ENCODE data around the gene WLS.

The WLS gene

DNA sequence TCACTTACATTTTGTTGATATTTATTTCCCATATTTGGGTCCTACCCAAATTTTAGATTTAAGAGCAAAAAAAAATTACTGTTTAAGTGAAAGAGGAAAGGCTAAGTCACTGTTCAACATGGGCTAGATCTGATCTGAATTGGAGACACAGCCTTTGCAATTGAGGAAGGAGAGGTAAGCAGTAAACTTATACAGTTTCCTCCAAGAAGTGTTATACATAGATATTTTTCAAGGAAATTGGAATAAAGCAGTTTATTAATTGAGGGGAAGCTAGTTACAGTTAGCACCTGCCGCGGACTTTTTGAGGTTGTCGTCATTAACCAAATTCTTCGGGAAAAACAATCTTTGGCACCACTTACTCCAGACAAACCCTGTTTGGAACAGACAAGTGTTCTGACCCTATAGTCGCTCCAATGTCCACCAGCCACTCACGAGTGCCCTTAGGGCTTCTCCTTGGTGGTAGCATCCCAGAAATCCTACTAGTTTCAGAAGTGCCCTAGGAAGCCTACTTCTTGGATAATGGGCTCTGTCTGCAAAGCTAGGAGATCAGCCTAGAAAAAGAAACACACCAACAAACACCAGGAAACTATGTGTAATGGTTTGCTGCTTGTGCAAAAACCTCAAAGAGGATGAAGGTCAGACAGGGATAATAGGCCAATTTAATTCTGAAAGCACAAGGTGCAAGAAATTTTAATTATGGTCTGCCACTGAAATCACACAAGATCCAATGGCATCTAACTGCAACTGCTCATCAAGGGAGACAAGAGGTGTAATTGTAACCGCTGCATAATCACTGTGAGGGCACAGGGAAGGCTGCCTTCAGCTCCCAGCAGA, 2.5 kb downstream of the WLS start:
- Histone ChIP-seq H3K36me3 (replicated peaks; ENCODE audit: insufficient read depth, low read length) (no peaks in the 10 kb centered on the region), H4K20me1 (ENCODE audit: insufficient read depth, low read length) (no peaks in the 10 kb centered on the region), H3K9me3 (replicated peaks; ENCODE audit: insufficient read depth, low read length) (no peaks in the 10 kb centered on the region), H3K4me2 (ENCODE audit: low read depth, low read length) (no peak overlapping the region), H3K4me3 (ENCODE audit: low read length) (no peak overlapping the region), H3K9me2 (replicated peaks; ENCODE audit: insufficient read depth, low read length) (no peaks in the 10 kb centered on the region), H3K4me1 (ENCODE audit: low read length) (peaks cover 4% of the 10 kb centered on the region; the same call in 1 of the 2 replicates), H3K27me3 (replicated peaks; ENCODE audit: insufficient read depth, low read length) (no peaks in the 10 kb centered on the region), H3K27ac (ENCODE audit: low read length) (no peak overlapping the region), H3K9ac (ENCODE audit: low read length) (no peak overlapping the region), H2AFZ (ENCODE audit: low read length) (no peak overlapping the region), H3F3A (ENCODE audit: insufficient read depth, low read length) (no peaks in the 10 kb centered on the region), H3K79me2 (ENCODE audit: low read length) (no peaks in the 10 kb centered on the region)
- DNase-seq = no peak
- TF ChIP-seq EZH2 (optimal IDR thresholded peaks at IDR 0.05; ENCODE audit: low read depth, low read length) = no peak
- TF ChIP-seq, protein P1, sequence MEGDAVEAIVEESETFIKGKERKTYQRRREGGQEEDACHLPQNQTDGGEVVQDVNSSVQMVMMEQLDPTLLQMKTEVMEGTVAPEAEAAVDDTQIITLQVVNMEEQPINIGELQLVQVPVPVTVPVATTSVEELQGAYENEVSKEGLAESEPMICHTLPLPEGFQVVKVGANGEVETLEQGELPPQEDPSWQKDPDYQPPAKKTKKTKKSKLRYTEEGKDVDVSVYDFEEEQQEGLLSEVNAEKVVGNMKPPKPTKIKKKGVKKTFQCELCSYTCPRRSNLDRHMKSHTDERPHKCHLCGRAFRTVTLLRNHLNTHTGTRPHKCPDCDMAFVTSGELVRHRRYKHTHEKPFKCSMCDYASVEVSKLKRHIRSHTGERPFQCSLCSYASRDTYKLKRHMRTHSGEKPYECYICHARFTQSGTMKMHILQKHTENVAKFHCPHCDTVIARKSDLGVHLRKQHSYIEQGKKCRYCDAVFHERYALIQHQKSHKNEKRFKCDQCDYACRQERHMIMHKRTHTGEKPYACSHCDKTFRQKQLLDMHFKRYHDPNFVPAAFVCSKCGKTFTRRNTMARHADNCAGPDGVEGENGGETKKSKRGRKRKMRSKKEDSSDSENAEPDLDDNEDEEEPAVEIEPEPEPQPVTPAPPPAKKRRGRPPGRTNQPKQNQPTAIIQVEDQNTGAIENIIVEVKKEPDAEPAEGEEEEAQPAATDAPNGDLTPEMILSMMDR (IDR thresholded peaks at IDR 0.05; ENCODE audit: low read length) = no peak
- no peak for TF ChIP-seq EZH2phosphoT487 (IDR thresholded peaks at IDR 0.05; ENCODE audit: low read length)

DNA sequence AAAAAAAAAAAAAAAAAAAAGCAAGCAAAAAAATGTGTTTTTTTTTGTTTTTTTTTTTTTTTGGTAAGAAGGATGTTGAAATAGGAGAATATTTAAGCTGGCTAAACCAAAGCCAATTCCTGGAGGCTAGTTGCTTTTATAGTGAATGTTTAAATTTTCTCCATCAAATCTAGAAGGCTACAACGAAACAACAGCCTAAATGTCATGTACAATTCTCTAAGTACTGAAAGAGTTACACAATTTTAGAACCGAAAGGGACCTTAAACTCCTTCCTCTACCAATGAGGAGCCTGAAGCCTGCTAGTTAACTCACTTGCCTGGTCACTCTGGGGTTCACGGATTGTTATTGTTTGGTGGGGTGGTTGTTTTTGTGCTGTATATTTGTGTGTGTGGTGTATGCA, 3.5 kb downstream of the WLS start:
- Histone ChIP-seq H4K20me1 (ENCODE audit: insufficient read depth, low read length) (no peaks in the 10 kb centered on the region), H3K79me2 (ENCODE audit: low read length) (no peaks in the 10 kb centered on the region), H3K9ac (ENCODE audit: low read length) (no peak overlapping the region), H3K4me2 (ENCODE audit: low read depth, low read length) (no peak overlapping the region), H3K27me3 (replicated peaks; ENCODE audit: insufficient read depth, low read length) (no peaks in the 10 kb centered on the region), H3K36me3 (replicated peaks; ENCODE audit: insufficient read depth, low read length) (no peaks in the 10 kb centered on the region), H3K4me3 (ENCODE audit: low read length) (no peak overlapping the region), H3K9me2 (replicated peaks; ENCODE audit: insufficient read depth, low read length) (no peaks in the 10 kb centered on the region), H3K27ac (ENCODE audit: low read length) (no peak overlapping the region), H3K9me3 (replicated peaks; ENCODE audit: insufficient read depth, low read length) (no peaks in the 10 kb centered on the region), H2AFZ (ENCODE audit: low read length) (no peak overlapping the region), H3F3A (ENCODE audit: insufficient read depth, low read length) (no peaks in the 10 kb centered on the region), H3K4me1 (ENCODE audit: low read length) (peaks cover 4% of the 10 kb centered on the region; the same call in 1 of the 2 replicates)
- no peak for DNase-seq
- TF ChIP-seq, protein P1 (IDR thresholded peaks at IDR 0.05; ENCODE audit: low read length) = no peak
- TF ChIP-seq EZH2 (optimal IDR thresholded peaks at IDR 0.05; ENCODE audit: low read depth, low read length) (no peak), EZH2phosphoT487 (IDR thresholded peaks at IDR 0.05; ENCODE audit: low read length) (no peak)

DNA sequence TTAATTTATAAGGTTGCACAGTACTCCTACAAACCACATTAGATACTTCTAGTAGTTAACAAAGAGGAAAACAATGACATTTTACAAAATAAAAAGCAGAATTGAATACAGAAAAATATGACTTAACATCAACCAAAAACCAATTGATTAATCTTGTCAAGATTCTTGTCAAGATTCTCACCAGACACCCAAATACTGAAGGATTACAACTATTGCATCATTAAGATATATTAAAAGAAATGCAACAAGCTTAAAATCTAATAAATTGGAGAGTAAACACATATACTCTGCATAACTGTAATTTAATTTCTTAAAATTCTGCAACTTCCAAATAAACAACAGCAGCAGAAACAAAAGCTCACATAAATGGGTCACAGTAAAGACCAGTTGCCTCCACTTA, 4.7 kb downstream of the WLS start:
- H3K9ac ChIP-seq (ENCODE audit: low read length) = no peak overlapping the region

More for the DNA sequence above, 4.7 kb downstream of the WLS start:
- H4K20me1 ChIP-seq (ENCODE audit: insufficient read depth, low read length) = no peaks in the 10 kb centered on the region
- TF ChIP-seq, protein P1 (IDR thresholded peaks at IDR 0.05; ENCODE audit: low read length) = no peak
- no peak for TF ChIP-seq EZH2 (optimal IDR thresholded peaks at IDR 0.05; ENCODE audit: low read depth, low read length)
- TF ChIP-seq EZH2phosphoT487 (IDR thresholded peaks at IDR 0.05; ENCODE audit: low read length) = no peak
- DNase-seq = no peak
- H3K4me3 ChIP-seq (ENCODE audit: low read length) = no peak overlapping the region
- H2AFZ ChIP-seq (ENCODE audit: low read length) = no peak overlapping the region
- no peaks in the 10 kb centered on the region for H3F3A ChIP-seq (ENCODE audit: insufficient read depth, low read length)
- H3K27me3 ChIP-seq (replicated peaks; ENCODE audit: insufficient read depth, low read length) = no peaks in the 10 kb centered on the region
- H3K4me2 ChIP-seq (ENCODE audit: low read depth, low read length) = no peak overlapping the region
- no peaks in the 10 kb centered on the region for H3K36me3 ChIP-seq (replicated peaks; ENCODE audit: insufficient read depth, low read length)
- no peaks in the 10 kb centered on the region for H3K9me2 ChIP-seq (replicated peaks; ENCODE audit: insufficient read depth, low read length)
- no peaks in the 10 kb centered on the region for H3K9me3 ChIP-seq (replicated peaks; ENCODE audit: insufficient read depth, low read length)
- H3K79me2 ChIP-seq (ENCODE audit: low read length) = no peaks in the 10 kb centered on the region
- H3K4me1 ChIP-seq (ENCODE audit: low read length) = no peaks in the 10 kb centered on the region
- H3K27ac ChIP-seq (ENCODE audit: low read length) = no peak overlapping the region
